Vagina (tissue), 2 donors: ENCODE results near the gene MAMDC2.

ENCODE experiments used
- POLR2A ChIP-seq, 2 donors: fragments of 450-650 bp; IDR thresholded peaks; one replicate each; pipeline ENCODE4 v1.6.1; 2017; ENCODE audit warnings: antibody characterized with exemption in 2 of 2, mild to moderate bottlenecking in 2 of 2, moderate library complexity in 2 of 2
- TF ChIP-seq, protein P1 (sequence below), 3 experiments: fragments of 450-650 bp in 2 of 3; fragments of 200-600 bp in 1 of 3; sonication (generic) in 1 of 3; IDR thresholded peaks; one replicate each; pipeline ENCODE4 v1.5.1; 2017 to 2019; ENCODE audit warnings: antibody characterized with exemption in 3 of 3, mild to moderate bottlenecking in 2 of 3, moderate library complexity in 2 of 3

DNA sequence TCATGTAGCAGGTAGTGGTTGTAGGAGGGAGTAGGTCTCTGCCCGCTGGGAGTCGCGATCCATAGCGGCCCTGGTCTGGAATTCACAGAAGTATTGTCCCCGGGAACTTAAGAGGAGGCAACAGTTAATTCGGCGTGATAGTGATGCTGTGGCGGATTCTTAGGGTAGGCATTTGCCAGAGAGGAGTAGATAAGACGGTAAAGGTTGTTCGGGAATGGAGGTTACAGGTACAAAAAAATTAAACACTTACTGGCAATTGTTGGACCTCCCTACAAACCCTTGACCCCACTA, 215.8 kb downstream of the MAMDC2 start:
- TF ChIP-seq, protein P1, sequence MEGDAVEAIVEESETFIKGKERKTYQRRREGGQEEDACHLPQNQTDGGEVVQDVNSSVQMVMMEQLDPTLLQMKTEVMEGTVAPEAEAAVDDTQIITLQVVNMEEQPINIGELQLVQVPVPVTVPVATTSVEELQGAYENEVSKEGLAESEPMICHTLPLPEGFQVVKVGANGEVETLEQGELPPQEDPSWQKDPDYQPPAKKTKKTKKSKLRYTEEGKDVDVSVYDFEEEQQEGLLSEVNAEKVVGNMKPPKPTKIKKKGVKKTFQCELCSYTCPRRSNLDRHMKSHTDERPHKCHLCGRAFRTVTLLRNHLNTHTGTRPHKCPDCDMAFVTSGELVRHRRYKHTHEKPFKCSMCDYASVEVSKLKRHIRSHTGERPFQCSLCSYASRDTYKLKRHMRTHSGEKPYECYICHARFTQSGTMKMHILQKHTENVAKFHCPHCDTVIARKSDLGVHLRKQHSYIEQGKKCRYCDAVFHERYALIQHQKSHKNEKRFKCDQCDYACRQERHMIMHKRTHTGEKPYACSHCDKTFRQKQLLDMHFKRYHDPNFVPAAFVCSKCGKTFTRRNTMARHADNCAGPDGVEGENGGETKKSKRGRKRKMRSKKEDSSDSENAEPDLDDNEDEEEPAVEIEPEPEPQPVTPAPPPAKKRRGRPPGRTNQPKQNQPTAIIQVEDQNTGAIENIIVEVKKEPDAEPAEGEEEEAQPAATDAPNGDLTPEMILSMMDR (IDR thresholded peaks at IDR 0.05), result no peak
- TF ChIP-seq POLR2A (IDR thresholded peaks at IDR 0.05), result no peak
